Panc1 (cell line): ENCODE data around the gene HOXC11. TPM values are rescaled to one million over a fixed set of nuclear protein-coding genes. Genes with fewer than 3 reads are reported as not detected.

Experiments used
- ATAC-seq: fragments of 200-7000 bp; cut with Tn5 transposase; 2 replicates; pipeline ENCODE4 v1.9.1; 2020; ENCODE audit warnings: mild to moderate bottlenecking, moderate library complexity
- BruUV-seq: library from RNA; stranded (reverse); fragments of 400-500 nt; replicated peaks from 2 replicates; lab custom pipeline; 2021; lab: Mats Ljungman, UMichigan
- CTCF ChIA-PET: fragments of 300-600 bp; sonication (Branson Sonifier 250); formaldehyde crosslinking; loops from one replicate; lab custom pipeline; 2022; ENCODE audit warnings: antibody characterized with exemption; lab: Charles Lee
- POLR2A ChIA-PET: fragments of 300-600 bp; sonication (Branson Sonifier 250); formaldehyde crosslinking; loops from one replicate; lab custom pipeline; 2022; ENCODE audit warnings: antibody characterized with exemption; lab: Charles Lee
- DNase-seq: peaks from one replicate; pipeline ENCODE4 v3.0.0-alpha.2; 2010; ENCODE audit warnings: low read depth, low spot score
- H3K27ac ChIP-seq: 2 replicates; pipeline ENCODE4 v1.5.1; 2011; ENCODE audit warnings: mild to moderate bottlenecking, low read length, inconsistent platforms
- H3K27me3 ChIP-seq: fragments of 200-500 bp; sonication (Bioruptor generic); 2 replicates; pipeline ENCODE4 v1.6.0; 2014; ENCODE audit warnings: low read length, inconsistent platforms; ENCODE audit not compliant: control insufficient read depth, insufficient read depth
- H3K36me3 ChIP-seq: fragments of 200-500 bp; sonication (Bioruptor generic); 2 replicates; pipeline ENCODE4 v1.5.1; 2014; ENCODE audit warnings: inconsistent platforms, mild to moderate bottlenecking, low read length, moderate library complexity; ENCODE audit not compliant: control insufficient read depth, insufficient read depth
- H3K4me1 ChIP-seq: 2 replicates; pipeline ENCODE4 v1.5.1; 2011; ENCODE audit warnings: inconsistent platforms, mild to moderate bottlenecking, low read length, moderate library complexity; ENCODE audit not compliant: control insufficient read depth, insufficient read depth
- H3K4me3 ChIP-seq, 2 experiments: 2 replicates each; pipeline ENCODE4 v1.5.1; 2011 to 2012; ENCODE audit warnings: low read depth in 2 of 2, low read length in 2 of 2, mild to moderate bottlenecking in 2 of 2, inconsistent platforms in 1 of 2, moderate library complexity in 1 of 2
- H3K9me3 ChIP-seq: fragments of 200-500 bp; sonication (Bioruptor generic); 2 replicates; pipeline ENCODE4 v1.5.1; 2014; ENCODE audit warnings: low read depth, mild to moderate bottlenecking, inconsistent platforms, low read length, moderate library complexity; ENCODE audit not compliant: control insufficient read depth, insufficient read depth
- CTCF ChIP-seq: fragments of 450-650 bp; IDR thresholded peaks from 2 replicates; pipeline ENCODE4 v1.5.1; 2017; ENCODE audit warnings: mild to moderate bottlenecking
- POLR2AphosphoS5 ChIP-seq: IDR thresholded peaks from 2 replicates; pipeline ENCODE4 v1.6.1; 2012; ENCODE audit warnings: mild to moderate bottlenecking, low read depth, low read length, moderate library complexity
- REST ChIP-seq, 2 experiments: IDR thresholded peaks; 2 replicates each; pipeline ENCODE4 v1.6.1; 2011 to 2012; ENCODE audit warnings: low read depth in 2 of 2, control low read depth in 1 of 2, low read length in 1 of 2, mild to moderate bottlenecking in 1 of 2, moderate library complexity in 1 of 2; ENCODE audit not compliant: insufficient read depth in 1 of 2
- SIN3A ChIP-seq: IDR thresholded peaks from 2 replicates; pipeline ENCODE4 v1.6.1; 2012; ENCODE audit warnings: low read depth, mild to moderate bottlenecking, low read length, moderate library complexity, borderline replicate concordance; ENCODE audit not compliant: insufficient read depth
- TCF7L2 ChIP-seq: IDR thresholded peaks from 2 replicates; pipeline ENCODE4 v1.6.1; 2011; ENCODE audit warnings: mild to moderate bottlenecking, low read depth, low read length, inconsistent platforms
- in situ Hi-C: cut with HindIII; loops from 2 replicates; pipeline ENCODE4 v1.10.0; 2016; ENCODE audit warnings: low sequenced_read_pairs, low pct_unique_long_range_greater_than_20kb
- intact Hi-C: fragments of 100-400 bp; cut with micrococcal nuclease; formaldehyde crosslinking; loops from one replicate; pipeline ENCODE4 v1.10.0; 2022; ENCODE audit not compliant: unreplicated experiment
- total RNA-seq: library from RNA; stranded (reverse); gene quantifications from one replicate; pipeline ENCODE4 v1.2.1, GENCODE V29; 2021; ENCODE audit not compliant: unreplicated experiment

HOXC11 gene
- total RNA-seq, 1 experiment from 2014 or later = 17.0 TPM

GRCh38 chr12:54001283-54002187, 28.6 kb downstream of the HOXC11 start:
- Histone ChIP-seq H3K9me3 (no peaks in the 10 kb centered on the region), H3K27ac (peak overlapping the region; percentile 99), H3K4me3 (peak overlapping the region; percentile 66 to 67), H3K4me1 (peaks cover 25% of the 10 kb centered on the region), H3K27me3 (no peaks in the 10 kb centered on the region), H3K36me3 (peaks cover 3% of the 10 kb centered on the region)
- in situ Hi-C loops = no loop called here
- intact Hi-C loops = no loop called here
- no TSS peak for BruUV-seq
- ChIA-PET POLR2A (interaction anchor here (1.2 kb wide), 1 partner anchor 14 kb away, joined by 4 read pairs; no protein-coding TSS in a partner anchor), CTCF (interaction anchor here (0.7 kb wide), 1 partner anchor 11 kb away, joined by 4 read pairs; no protein-coding TSS in a partner anchor)
- ATAC-seq = no peak
- no peak for DNase-seq
- no peak for TF ChIP-seq REST (IDR thresholded peaks at IDR 0.05; ENCODE audit: insufficient read depth in 1 of 2, low read depth in 2 of 2, low read length in 1 of 2)
- no peak; the same call in 1 of the 2 replicates for TF ChIP-seq POLR2AphosphoS5
- TF ChIP-seq CTCF = no peak
- TF ChIP-seq TCF7L2 = no peak
- no peak for TF ChIP-seq SIN3A

- Histone ChIP-seq H3K9me3 (no peaks in the 10 kb centered on the region), H3K27me3 (no peaks in the 10 kb centered on the region), H3K4me3 (peak overlapping the region; percentile 66 to 67), H3K27ac (peak overlapping the region; percentile 99), H3K36me3 (peaks cover 3% of the 10 kb centered on the region), H3K4me1 (peaks cover 34% of the 10 kb centered on the region)
- in situ Hi-C loops (no loop called here), intact Hi-C loops (no loop called here)
- BruUV-seq = TSS peak; percentile 48
- ChIA-PET CTCF (no interaction called here), POLR2A (interaction anchor here (1.2 kb wide), 1 partner anchor 15 kb away, joined by 4 read pairs; no protein-coding TSS in a partner anchor)
- ATAC-seq (no peak), DNase-seq (no peak)
- TF ChIP-seq TCF7L2 (0 out of 2 replicates have a peak, but pooled peaks have one; percentile 24), CTCF (no peak)
Observed at GRCh38 chr12:54002278-54002914, 29.5 kb downstream of the HOXC11 start.
